ENCODE measurements around the gene CA7.

The CA7 gene

GRCh38 chr16:66898933-66899309, 54.7 kb downstream of the CA7 start:
- DNase-seq (ENCODE audit: low read depth): no peak

- no peak for DNase-seq (ENCODE audit: low read depth)
Measured at GRCh38 chr16:66899310-66899944, 55.2 kb downstream of the CA7 start.

- no peak for DNase-seq (ENCODE audit: low read depth)
Measured at GRCh38 chr16:66899945-66900710, 55.9 kb downstream of the CA7 start.

GRCh38 chr16:66900721-66901441, 56.7 kb downstream of the CA7 start:
- DNase-seq (ENCODE audit: low read depth): no peak

GRCh38 chr16:66901626-66902025, 57.4 kb downstream of the CA7 start:
- no peak for DNase-seq (ENCODE audit: low read depth)

- DNase-seq (ENCODE audit: low read depth): no peak
Measured at GRCh38 chr16:66902648-66903543, 58.7 kb downstream of the CA7 start.
